Natural killer cell (primary cell): ENCODE results near the gene TMEM53. TPM values are rescaled to one million over a fixed set of nuclear protein-coding genes. Genes with fewer than 3 reads are reported as not detected.

Experiments used
- ATAC-seq, 3 donors: fragments of 150-1000 bp in 2 of 3; fragments of 200-7000 bp in 1 of 3; cut with Tn5 transposase; 1 replicate in 1 of 3; 2 replicates in 2 of 3; pipeline ENCODE4 v1.10.0; 2021; ENCODE audit warnings: mild to moderate bottlenecking in 2 of 3, moderate library complexity in 2 of 3
- DNase-seq, 2 donors: peaks; one replicate each; pipeline versions ENCODE4 v3.0.0 to v3.0.0-alpha.2; 2013 to 2021; ENCODE audit warnings: mixed read lengths in 1 of 2
- H3K27ac ChIP-seq: one replicate; pipeline ENCODE4 v1.5.1; 2013; ENCODE audit warnings: mild to moderate bottlenecking, low read length
- H3K27me3 ChIP-seq: one replicate; pipeline ENCODE4 v1.6.1; 2013; ENCODE audit warnings: low read length; ENCODE audit not compliant: control insufficient read depth, insufficient read depth
- H3K36me3 ChIP-seq: one replicate; pipeline ENCODE4 v1.6.1; 2013; ENCODE audit warnings: low read length; ENCODE audit not compliant: control insufficient read depth, insufficient read depth
- H3K4me1 ChIP-seq: one replicate; pipeline ENCODE4 v1.6.1; 2013; ENCODE audit warnings: low read length; ENCODE audit not compliant: control insufficient read depth, insufficient read depth
- H3K4me3 ChIP-seq: one replicate; pipeline ENCODE4 v1.5.1; 2013; ENCODE audit warnings: low read length
- H3K9me3 ChIP-seq: one replicate; pipeline ENCODE4 v1.6.1; 2013; ENCODE audit warnings: low read length; ENCODE audit not compliant: control insufficient read depth, insufficient read depth
- H3K27ac Mint-ChIP-seq, 2 donors: one replicate each; pipeline ENCODE4 v1.8.0; 2022; ENCODE audit warnings: mild to moderate bottlenecking in 2 of 2, mixed read lengths in 2 of 2, moderate library complexity in 1 of 2
- H3K27me3 Mint-ChIP-seq, 2 donors: one replicate each; pipeline ENCODE4 v1.8.0; 2022; ENCODE audit warnings: low read depth in 2 of 2, mixed read lengths in 2 of 2
- H3K36me3 Mint-ChIP-seq: one replicate; pipeline ENCODE4 v1.8.0; 2022; ENCODE audit warnings: mixed read lengths
- H3K4me1 Mint-ChIP-seq, 2 donors: one replicate each; pipeline ENCODE4 v1.8.0; 2022; ENCODE audit warnings: mixed read lengths in 2 of 2
- H3K4me3 Mint-ChIP-seq: one replicate; pipeline ENCODE4 v1.8.0; 2022; ENCODE audit warnings: mild to moderate bottlenecking, moderate library complexity, mixed read lengths
- H3K9me3 Mint-ChIP-seq, 2 donors: one replicate each; pipeline ENCODE4 v1.8.0; 2022; ENCODE audit warnings: mixed read lengths in 2 of 2
- CTCF ChIP-seq: fragments of 200-600 bp; IDR thresholded peaks from one replicate; pipeline ENCODE4 v1.8.0; 2022; ENCODE audit warnings: antibody characterized with exemption
- WGBS: methylation state at CpG from one replicate; pipeline ENCODE4 v1.1.7; 2013; ENCODE audit warnings: missing lambda C conversion rate; ENCODE audit not compliant: insufficient coverage; 5-methylcytosine and 5-hydroxymethylcytosine counted together
- intact Hi-C: fragments of 100-400 bp; cut with micrococcal nuclease; formaldehyde crosslinking; loops from one replicate; pipeline ENCODE4 v1.14.2; 2022
- total RNA-seq, 4 donors: library from RNA; stranded (reverse); fragments of 120-200 nt in 1 of 4; gene quantifications; one replicate each; pipeline versions ENCODE4 v1.2.3 to v1.2.4, GENCODE V29; 2013 to 2022

TMEM53 gene
- total RNA-seq, 3 donors from 2014 or later (not counting 1 experiment from before 2014, with no cell fraction given), result 2.2 to 3.8 (median 3.3) TPM

- H3K27me3 ChIP-seq, result no peaks in the 10 kb centered on the region
- no peak overlapping the region for H3K27ac Mint-ChIP-seq
- TF ChIP-seq CTCF, result no peak
- H3K36me3 ChIP-seq, result peaks cover 9% of the 10 kb centered on the region
- H3K36me3 Mint-ChIP-seq, result no peaks in the 10 kb centered on the region
- no peaks in the 10 kb centered on the region for H3K9me3 ChIP-seq
- 86% methylated on average over 5 of the region's 5 CpGs for WGBS
- peaks cover 2% of the 10 kb centered on the region for H3K4me1 ChIP-seq
- no peak overlapping the region for H3K27ac ChIP-seq
- no peak overlapping the region for H3K4me3 ChIP-seq
- no peak overlapping the region for H3K4me3 Mint-ChIP-seq
- no peaks in the 10 kb centered on the region for H3K27me3 Mint-ChIP-seq
- peaks cover 0 to 5% of the 10 kb centered on the region in 2 donors for H3K4me1 Mint-ChIP-seq
- DNase-seq, result no peak
- H3K9me3 Mint-ChIP-seq, result no peaks in the 10 kb centered on the region
- intact Hi-C loops, result no loop called here
- ATAC-seq, result no peak
Measured at GRCh38 chr1:44655609-44656008, 18.7 kb downstream of the TMEM53 start.

GRCh38 chr1:44654621-44655187, 19.6 kb downstream of the TMEM53 start:
- Histone ChIP-seq H3K4me1 (peaks cover 2% of the 10 kb centered on the region), H3K9me3 (no peaks in the 10 kb centered on the region), H3K27me3 (no peaks in the 10 kb centered on the region), H3K36me3 (peaks cover 18% of the 10 kb centered on the region), H3K4me3 (no peak overlapping the region), H3K27ac (no peak overlapping the region)
- no peak overlapping the region for H3K27ac Mint-ChIP-seq
- no peaks in the 10 kb centered on the region for H3K27me3 Mint-ChIP-seq
- ATAC-seq (no peak), DNase-seq (no peak)
- no peak overlapping the region for H3K4me3 Mint-ChIP-seq
- no peaks in the 10 kb centered on the region for H3K36me3 Mint-ChIP-seq
- intact Hi-C loops, result no loop called here
- peaks cover 0 to 5% of the 10 kb centered on the region in 2 donors for H3K4me1 Mint-ChIP-seq
- no peaks in the 10 kb centered on the region for H3K9me3 Mint-ChIP-seq
- 96% methylated on average over 35 of the region's 35 CpGs for WGBS
- no peak for TF ChIP-seq CTCF

GRCh38 chr1:44653107-44653964, 20.9 kb downstream of the TMEM53 start:
- peak; percentile 35 for TF ChIP-seq CTCF
- Mint-ChIP-seq H3K4me1 (peaks cover 0 to 5% of the 10 kb centered on the region in 2 donors), H3K27me3 (no peaks in the 10 kb centered on the region), H3K27ac (peak overlapping the region in 1 of 2 donors; percentile 2), H3K9me3 (no peaks in the 10 kb centered on the region), H3K36me3 (peaks cover 7% of the 10 kb centered on the region), H3K4me3 (no peak overlapping the region)
- Histone ChIP-seq H3K36me3 (peaks cover 30% of the 10 kb centered on the region), H3K9me3 (no peaks in the 10 kb centered on the region), H3K4me1 (peaks cover 2% of the 10 kb centered on the region), H3K4me3 (no peak overlapping the region), H3K27ac (no peak overlapping the region), H3K27me3 (no peaks in the 10 kb centered on the region)
- 81% methylated on average over 11 of the region's 11 CpGs for WGBS
- DNase-seq (no peak), ATAC-seq (peak in 1 of 3 donors; percentile 9)
- intact Hi-C loops, result loop anchor here (1.0 to 2.0 kb wide), 3 partner anchors 81 to 437 kb away; no protein-coding TSS in a partner anchor
